T47D (cell line): ENCODE measurements around the gene KMT2B.

Experiments used
- DNase-seq, 2 experiments: peaks; one replicate each; pipeline versions ENCODE4 v3.0.0 to v3.0.0-alpha.2; 2011 to 2012; ENCODE audit warnings: low read depth in 1 of 2, low spot score in 1 of 2
- JUND ChIP-seq: IDR thresholded peaks from 2 replicates; pipeline ENCODE4 v1.6.1; 2012; ENCODE audit warnings: low read depth
- in situ Hi-C: cut with HindIII; loops from 2 replicates; pipeline ENCODE4 v1.10.0; 2016; ENCODE audit warnings: low sequenced_read_pairs, low pct_unique_long_range_greater_than_20kb

Gene KMT2B

GRCh38 chr19:35744430-35745327 is 26.9 kb downstream of the KMT2B start:
- peak; percentile 37 to 96 for DNase-seq
- in situ Hi-C loops: no loop called here
- no peak for TF ChIP-seq JUND

- peak; percentile 61 to 99 for DNase-seq
- TF ChIP-seq JUND: no peak
These were observed 27.7 kb downstream of the KMT2B start, which contains the start of the genes PSENEN and U2AF1L4 for GRCh38 chr19:35745328-35746086. PSENEN (plus strand) TSS chr19:35745651; CDS start chr19:35745931, 280 bp downstream. U2AF1L4 (minus strand) TSS chr19:35745418; CDS start chr19:35745391, 27 bp downstream.

GRCh38 chr19:35746087-35746462 is 28.3 kb downstream of the KMT2B start:
- in situ Hi-C loops: no loop called here
- no peak for DNase-seq
- TF ChIP-seq JUND: no peak

More at GRCh38 chr19:35745328-35746086, 27.7 kb downstream of the KMT2B start, which contains the start of the genes PSENEN and U2AF1L4:
- in situ Hi-C loops: no loop called here

- no peak for DNase-seq
- in situ Hi-C loops: no loop called here
- no peak for TF ChIP-seq JUND
These were observed 28.7 kb downstream of the KMT2B start for GRCh38 chr19:35746531-35746930.

GRCh38 chr19:35748106-35749020 is 30.6 kb downstream of the KMT2B start, which contains the start of gene LIN37:
LIN37 (plus strand) TSS chr19:35748576; CDS start chr19:35748725, 149 bp downstream.
- DNase-seq: peak; percentile 47 to 99
- in situ Hi-C loops: no loop called here
- no peak for TF ChIP-seq JUND

- in situ Hi-C loops: no loop called here
- DNase-seq: peak in 1 of 2 experiments; percentile 72
- TF ChIP-seq JUND: no peak
These were observed 32.4 kb downstream of the KMT2B start for GRCh38 chr19:35750167-35750566.

GRCh38 chr19:35751839-35752745 is 34.3 kb downstream of the KMT2B start:
- no peak for TF ChIP-seq JUND
- no peak for DNase-seq
- in situ Hi-C loops: no loop called here

GRCh38 chr19:35752746-35753350 is 35.0 kb downstream of the KMT2B start:
- no peak for TF ChIP-seq JUND
- in situ Hi-C loops: no loop called here
- DNase-seq: no peak

- in situ Hi-C loops: no loop called here
- TF ChIP-seq JUND: no peak
- no peak for DNase-seq
These were observed 36.0 kb downstream of the KMT2B start for GRCh38 chr19:35753634-35754369.

GRCh38 chr19:35754370-35755130 is 36.7 kb downstream of the KMT2B start:
- in situ Hi-C loops: no loop called here
- no peak for TF ChIP-seq JUND
- no peak for DNase-seq
